GM12874 (cell line): ENCODE results near the gene DUS2.
"Not testable (repeated sequence)": the region's sequence is repeated elsewhere in the genome, so short reads cannot be mapped to it uniquely, and the experiment has no call there.

ENCODE experiments used
- TF ChIP-seq, protein P1 (sequence below): IDR thresholded peaks from 2 replicates; pipeline ENCODE4 v1.5.1; 2011; ENCODE audit warnings: low read depth, mild to moderate bottlenecking, control low read depth, low read length, moderate library complexity; ENCODE audit not compliant: insufficient read depth

Gene DUS2

DNA sequence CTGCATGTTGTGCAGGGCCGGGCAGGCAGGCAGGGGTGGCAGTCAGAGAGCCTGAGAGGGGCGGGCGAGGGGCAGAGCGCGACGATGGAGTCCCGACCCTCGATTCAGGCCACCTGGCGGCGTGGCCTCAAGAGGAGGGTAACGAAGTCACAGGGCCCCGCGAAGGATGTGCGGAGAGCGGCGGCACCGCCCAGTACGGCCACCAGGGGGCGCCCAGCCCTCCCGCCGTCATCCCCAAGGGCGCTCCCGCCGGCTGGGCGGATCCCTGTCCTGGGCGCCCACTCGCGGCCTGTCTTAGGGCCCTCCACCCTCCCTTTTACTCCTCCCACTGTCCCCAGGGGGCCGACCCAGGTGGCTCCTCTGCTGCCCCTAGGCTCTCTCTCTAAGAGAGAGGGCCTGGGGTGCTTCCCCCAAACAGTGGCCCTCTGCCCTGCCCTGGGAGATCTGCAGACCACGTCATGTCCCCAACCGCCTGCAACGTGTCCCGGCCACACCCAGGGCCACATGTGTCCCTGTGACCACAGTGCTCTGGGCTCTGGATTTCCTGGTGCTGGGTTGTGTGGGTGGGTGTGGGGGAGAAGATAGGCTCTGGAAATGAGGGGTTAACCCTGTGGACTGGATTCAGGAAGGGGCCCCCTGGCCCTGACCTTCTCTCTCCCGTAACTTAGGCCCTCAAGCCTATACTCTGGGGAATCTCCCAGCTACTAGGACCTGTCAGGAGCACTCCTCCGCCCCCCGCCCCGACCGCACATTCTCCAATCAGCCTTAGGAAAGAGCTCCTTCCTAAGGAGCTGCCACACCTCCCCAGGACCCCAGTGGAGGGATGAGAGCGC lies 29.7 kb upstream of the DUS2 start:
- TF ChIP-seq, protein P1, sequence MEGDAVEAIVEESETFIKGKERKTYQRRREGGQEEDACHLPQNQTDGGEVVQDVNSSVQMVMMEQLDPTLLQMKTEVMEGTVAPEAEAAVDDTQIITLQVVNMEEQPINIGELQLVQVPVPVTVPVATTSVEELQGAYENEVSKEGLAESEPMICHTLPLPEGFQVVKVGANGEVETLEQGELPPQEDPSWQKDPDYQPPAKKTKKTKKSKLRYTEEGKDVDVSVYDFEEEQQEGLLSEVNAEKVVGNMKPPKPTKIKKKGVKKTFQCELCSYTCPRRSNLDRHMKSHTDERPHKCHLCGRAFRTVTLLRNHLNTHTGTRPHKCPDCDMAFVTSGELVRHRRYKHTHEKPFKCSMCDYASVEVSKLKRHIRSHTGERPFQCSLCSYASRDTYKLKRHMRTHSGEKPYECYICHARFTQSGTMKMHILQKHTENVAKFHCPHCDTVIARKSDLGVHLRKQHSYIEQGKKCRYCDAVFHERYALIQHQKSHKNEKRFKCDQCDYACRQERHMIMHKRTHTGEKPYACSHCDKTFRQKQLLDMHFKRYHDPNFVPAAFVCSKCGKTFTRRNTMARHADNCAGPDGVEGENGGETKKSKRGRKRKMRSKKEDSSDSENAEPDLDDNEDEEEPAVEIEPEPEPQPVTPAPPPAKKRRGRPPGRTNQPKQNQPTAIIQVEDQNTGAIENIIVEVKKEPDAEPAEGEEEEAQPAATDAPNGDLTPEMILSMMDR: peak; percentile 99

DNA sequence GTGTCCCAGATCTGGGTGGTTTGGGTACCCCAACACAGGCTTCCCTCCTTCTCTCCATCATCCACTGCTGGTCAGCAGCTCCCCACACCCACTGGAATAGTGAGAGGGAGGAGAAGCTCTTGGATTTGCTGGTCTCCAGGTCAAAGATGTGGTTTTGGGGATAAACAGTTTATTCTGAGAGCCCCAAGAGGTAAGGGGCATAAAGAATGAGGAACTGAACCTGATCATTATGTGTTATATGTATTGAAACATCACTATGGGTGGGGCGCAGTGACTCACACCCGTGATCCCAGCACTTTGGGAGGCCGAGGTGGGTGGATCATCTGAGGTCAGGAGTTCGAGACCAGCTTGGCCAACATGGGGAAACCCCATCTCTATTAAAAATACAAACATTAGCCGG lies 27.7 kb upstream of the DUS2 start:
- TF ChIP-seq, protein P1: no peak

GRCh38 chr16:67996666-67997065 lies 26.4 kb upstream of the DUS2 start:
- TF ChIP-seq, protein P1: no peak

DNA sequence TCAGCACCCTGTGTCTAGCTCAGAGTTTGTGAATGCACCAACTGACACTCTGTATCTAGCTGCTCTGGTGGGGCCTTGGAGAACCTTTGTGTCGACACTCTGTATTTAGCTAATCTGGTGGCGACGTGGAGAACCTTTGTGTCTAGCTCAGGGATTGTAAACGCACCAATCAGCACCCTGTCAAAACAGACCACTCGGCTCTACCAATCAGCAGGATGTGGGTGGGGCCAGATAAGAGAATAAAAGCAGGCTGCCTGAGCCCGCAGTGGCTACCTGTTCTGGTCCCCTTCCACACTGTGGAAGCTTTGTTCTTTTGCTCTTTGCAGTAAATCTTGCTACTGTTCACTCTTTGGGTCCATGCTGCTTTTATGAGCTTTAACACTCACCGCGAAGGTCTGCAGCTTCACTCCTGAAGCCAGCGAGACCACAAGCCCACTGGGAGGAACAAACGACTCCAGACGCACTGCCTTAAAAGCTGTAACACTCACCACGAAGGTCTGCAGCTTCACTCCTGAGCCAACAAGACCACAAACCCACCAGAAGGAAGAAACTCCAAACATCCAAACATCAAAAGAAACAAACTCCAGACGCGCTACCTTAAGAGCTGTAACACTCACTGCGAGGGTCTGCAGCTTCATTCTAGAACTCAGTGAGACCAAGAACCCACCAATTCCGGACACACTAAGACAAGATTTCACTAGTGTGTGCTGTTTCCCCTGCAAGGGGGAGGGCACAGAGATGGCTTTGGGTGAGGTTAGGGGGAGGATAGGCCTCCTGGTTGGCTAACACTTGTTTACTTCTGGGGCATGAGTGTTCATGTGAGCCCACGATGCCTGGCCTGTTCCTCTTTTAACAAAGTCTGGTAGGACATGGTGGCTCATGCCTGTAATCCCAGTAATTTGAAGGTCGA lies 24.1 kb upstream of the DUS2 start, which contains the start of gene DPEP2:
DPEP2 (minus strand) TSS at position 706 of the 910 bp plus-strand sequence. CDS start 6,272 bp downstream, outside the sequence.
- TF ChIP-seq, protein P1: not testable (repeated sequence)

DNA sequence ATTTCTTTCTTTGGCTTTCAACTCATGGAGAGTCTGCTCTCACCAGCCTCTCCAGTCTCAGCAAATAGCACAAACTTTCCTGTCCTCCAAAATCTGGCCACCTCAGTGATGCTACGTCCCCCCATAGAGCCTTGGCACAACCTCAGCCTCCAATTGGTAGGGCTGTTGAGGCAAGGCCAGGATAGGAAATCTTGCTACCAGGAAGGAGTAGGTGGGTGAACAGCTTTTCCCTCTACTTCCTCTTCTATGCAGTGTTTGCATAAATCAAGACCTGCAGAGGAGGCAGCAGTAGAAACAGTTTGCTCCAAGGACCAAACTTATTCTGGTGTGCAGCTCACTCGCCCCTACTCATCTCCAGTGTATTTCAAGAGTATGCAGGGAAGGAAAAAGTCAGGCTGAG lies 23.1 kb upstream of the DUS2 start:
- TF ChIP-seq, protein P1: no peak

GRCh38 chr16:68000450-68000849 lies 22.6 kb upstream of the DUS2 start:
- TF ChIP-seq, protein P1: no peak

DNA sequence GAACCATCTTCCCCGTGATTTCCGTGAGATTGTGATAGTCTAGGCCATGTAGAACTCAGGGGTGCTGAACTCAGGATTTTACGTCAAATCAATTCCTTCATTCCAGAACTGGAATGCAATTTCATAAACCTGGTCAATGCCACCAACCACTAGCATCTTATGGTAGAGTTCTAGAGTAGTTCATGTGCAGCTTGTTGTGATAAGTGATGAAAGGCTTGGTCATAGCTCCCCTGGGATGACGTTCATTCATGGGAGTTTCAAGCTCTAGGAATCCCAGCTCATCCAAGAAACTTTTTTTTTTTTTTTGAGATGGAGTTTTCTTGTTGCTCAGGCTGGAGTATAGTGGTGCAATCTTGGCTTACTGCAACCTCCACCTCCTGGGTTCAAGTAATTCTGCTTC lies 20.1 kb upstream of the DUS2 start:
- TF ChIP-seq, protein P1: no peak
